ENCODE data around the gene BLOC1S4.
"Not testable (repeated sequence)": the region's sequence is repeated elsewhere in the genome, so short reads cannot be mapped to it uniquely, and the experiment has no call there.

The BLOC1S4 gene

GRCh38 chr4:6751611-6752485, 35.9 kb downstream of the BLOC1S4 start:
- H3K36me3 Mint-ChIP-seq (ENCODE audit: low read depth): no peaks in the 10 kb centered on the region
- H3K27ac Mint-ChIP-seq: peak overlapping the region; percentile 52

GRCh38 chr4:6752486-6752829, 36.5 kb downstream of the BLOC1S4 start:
- Mint-ChIP-seq H3K27ac (peak overlapping the region; percentile 13), H3K4me1 (ENCODE audit: low read depth) (peaks cover 8% of the 10 kb centered on the region), H3K4me3 (no peak overlapping the region), H3K27me3 (ENCODE audit: low read depth) (no peaks in the 10 kb centered on the region), H3K36me3 (ENCODE audit: low read depth) (no peaks in the 10 kb centered on the region), H3K9me3 (no peaks in the 10 kb centered on the region)

More at GRCh38 chr4:6751611-6752485, 35.9 kb downstream of the BLOC1S4 start:
- no peaks in the 10 kb centered on the region for H3K9me3 Mint-ChIP-seq
- no peaks in the 10 kb centered on the region for H3K27me3 Mint-ChIP-seq (ENCODE audit: low read depth)
- H3K4me3 Mint-ChIP-seq: peak overlapping the region; percentile 54
- H3K4me1 Mint-ChIP-seq (ENCODE audit: low read depth): peaks cover 8% of the 10 kb centered on the region

- peaks cover 8% of the 10 kb centered on the region for H3K4me1 Mint-ChIP-seq (ENCODE audit: low read depth)
- H3K27me3 Mint-ChIP-seq (ENCODE audit: low read depth): no peaks in the 10 kb centered on the region
- H3K36me3 Mint-ChIP-seq (ENCODE audit: low read depth): no peaks in the 10 kb centered on the region
- H3K27ac Mint-ChIP-seq: no peak overlapping the region
- H3K4me3 Mint-ChIP-seq: no peak overlapping the region
- H3K9me3 Mint-ChIP-seq: no peaks in the 10 kb centered on the region
Observed at GRCh38 chr4:6753103-6753560, 37.2 kb downstream of the BLOC1S4 start.

GRCh38 chr4:6753891-6754290, 37.9 kb downstream of the BLOC1S4 start:
- H3K4me3 Mint-ChIP-seq: no peak overlapping the region
- H3K27me3 Mint-ChIP-seq (ENCODE audit: low read depth): no peaks in the 10 kb centered on the region
- H3K36me3 Mint-ChIP-seq (ENCODE audit: low read depth): no peaks in the 10 kb centered on the region
- no peaks in the 10 kb centered on the region for H3K9me3 Mint-ChIP-seq
- no peak overlapping the region for H3K27ac Mint-ChIP-seq
- peaks cover 8% of the 10 kb centered on the region for H3K4me1 Mint-ChIP-seq (ENCODE audit: low read depth)

GRCh38 chr4:6754481-6755087, 38.6 kb downstream of the BLOC1S4 start:
- Mint-ChIP-seq H3K36me3 (ENCODE audit: low read depth) (no peaks in the 10 kb centered on the region), H3K27me3 (ENCODE audit: low read depth) (no peaks in the 10 kb centered on the region), H3K27ac (no peak overlapping the region), H3K4me1 (ENCODE audit: low read depth) (peaks cover 8% of the 10 kb centered on the region), H3K9me3 (no peaks in the 10 kb centered on the region), H3K4me3 (no peak overlapping the region)

GRCh38 chr4:6755088-6755753, 39.2 kb downstream of the BLOC1S4 start:
- Mint-ChIP-seq H3K9me3 (no peaks in the 10 kb centered on the region), H3K4me3 (no peak overlapping the region), H3K27me3 (ENCODE audit: low read depth) (no peaks in the 10 kb centered on the region), H3K27ac (no peak overlapping the region), H3K4me1 (ENCODE audit: low read depth) (peaks cover 8% of the 10 kb centered on the region), H3K36me3 (ENCODE audit: low read depth) (no peaks in the 10 kb centered on the region)

GRCh38 chr4:6756345-6756744, 40.4 kb downstream of the BLOC1S4 start:
- H3K4me3 Mint-ChIP-seq; H3K27me3 Mint-ChIP-seq (ENCODE audit: low read depth); H3K36me3 Mint-ChIP-seq (ENCODE audit: low read depth); H3K27ac Mint-ChIP-seq; H3K9me3 Mint-ChIP-seq; H3K4me1 Mint-ChIP-seq (ENCODE audit: low read depth): not testable (repeated sequence)

- no peak overlapping the region for H3K27ac Mint-ChIP-seq
- no peak overlapping the region for H3K4me3 Mint-ChIP-seq
- H3K9me3 Mint-ChIP-seq: no peaks in the 10 kb centered on the region
- no peaks in the 10 kb centered on the region for H3K4me1 Mint-ChIP-seq (ENCODE audit: low read depth)
- no peaks in the 10 kb centered on the region for H3K36me3 Mint-ChIP-seq (ENCODE audit: low read depth)
- no peaks in the 10 kb centered on the region for H3K27me3 Mint-ChIP-seq (ENCODE audit: low read depth)
Observed at GRCh38 chr4:6758728-6759127, 42.8 kb downstream of the BLOC1S4 start.

- Mint-ChIP-seq H3K27ac (no peak overlapping the region), H3K36me3 (ENCODE audit: low read depth) (no peaks in the 10 kb centered on the region), H3K4me3 (no peak overlapping the region), H3K4me1 (ENCODE audit: low read depth) (peaks cover 2% of the 10 kb centered on the region), H3K9me3 (no peaks in the 10 kb centered on the region), H3K27me3 (ENCODE audit: low read depth) (peaks cover 4% of the 10 kb centered on the region)
Observed at GRCh38 chr4:6760865-6761264, 44.9 kb downstream of the BLOC1S4 start.

GRCh38 chr4:6761649-6762615, 46.0 kb downstream of the BLOC1S4 start:
- H3K4me1 Mint-ChIP-seq (ENCODE audit: low read depth): peaks cover 2% of the 10 kb centered on the region
- no peak overlapping the region for H3K4me3 Mint-ChIP-seq
- H3K36me3 Mint-ChIP-seq (ENCODE audit: low read depth): no peaks in the 10 kb centered on the region
- H3K27me3 Mint-ChIP-seq (ENCODE audit: low read depth): peaks cover 8% of the 10 kb centered on the region
- H3K27ac Mint-ChIP-seq: no peak overlapping the region
- H3K9me3 Mint-ChIP-seq: no peaks in the 10 kb centered on the region

- H3K9me3 Mint-ChIP-seq: no peaks in the 10 kb centered on the region
- no peak overlapping the region for H3K4me3 Mint-ChIP-seq
- H3K27ac Mint-ChIP-seq: no peak overlapping the region
- H3K27me3 Mint-ChIP-seq (ENCODE audit: low read depth): peaks cover 8% of the 10 kb centered on the region
- peaks cover 2% of the 10 kb centered on the region for H3K4me1 Mint-ChIP-seq (ENCODE audit: low read depth)
- H3K36me3 Mint-ChIP-seq (ENCODE audit: low read depth): no peaks in the 10 kb centered on the region
Observed at GRCh38 chr4:6763330-6763851, 47.4 kb downstream of the BLOC1S4 start.

- peaks cover 14% of the 10 kb centered on the region for H3K4me1 Mint-ChIP-seq (ENCODE audit: low read depth)
- H3K4me3 Mint-ChIP-seq: no peak overlapping the region
- H3K27me3 Mint-ChIP-seq (ENCODE audit: low read depth): peaks cover 8% of the 10 kb centered on the region
- H3K36me3 Mint-ChIP-seq (ENCODE audit: low read depth): no peaks in the 10 kb centered on the region
- no peak overlapping the region for H3K27ac Mint-ChIP-seq
- H3K9me3 Mint-ChIP-seq: no peaks in the 10 kb centered on the region
Observed at GRCh38 chr4:6764976-6765620, 49.1 kb downstream of the BLOC1S4 start.

GRCh38 chr4:6765703-6766102, 49.7 kb downstream of the BLOC1S4 start:
- Mint-ChIP-seq H3K27me3 (ENCODE audit: low read depth) (peaks cover 8% of the 10 kb centered on the region), H3K36me3 (ENCODE audit: low read depth) (no peaks in the 10 kb centered on the region), H3K9me3 (no peaks in the 10 kb centered on the region), H3K4me3 (no peak overlapping the region), H3K27ac (no peak overlapping the region), H3K4me1 (ENCODE audit: low read depth) (peaks cover 14% of the 10 kb centered on the region)
